H9 (cell line): ENCODE results near the gene LATS2. TPM values are rescaled to one million over a fixed set of nuclear protein-coding genes. Genes with fewer than 3 reads are reported as not detected.

Source experiments
- DNase-seq: peaks from one replicate; pipeline ENCODE4 v3.0.0-alpha.2; 2017
- H2AFZ ChIP-seq: one replicate; pipeline ENCODE4 v1.6.1; 2013; ENCODE audit warnings: mild to moderate bottlenecking, low read length, control low read depth, moderate library complexity
- H2AK5ac ChIP-seq: 2 replicates; pipeline ENCODE4 v1.6.1; 2013; ENCODE audit warnings: low read length, control low read depth, mixed read lengths; ENCODE audit not compliant: insufficient read length
- H2BK120ac ChIP-seq: one replicate; pipeline ENCODE4 v1.6.1; 2013; ENCODE audit warnings: low read depth, mild to moderate bottlenecking, low read length, control low read depth, inconsistent platforms; ENCODE audit not compliant: poor library complexity, severe bottlenecking
- H2BK12ac ChIP-seq: 2 replicates; pipeline ENCODE4 v1.6.1; 2013; ENCODE audit warnings: low read length, control low read depth, mixed read lengths, low read depth; ENCODE audit not compliant: insufficient read length
- H2BK15ac ChIP-seq: 2 replicates; pipeline ENCODE4 v1.6.1; 2013; ENCODE audit warnings: low read depth, low read length, control low read depth
- H2BK20ac ChIP-seq: one replicate; pipeline ENCODE4 v1.6.1; 2013; ENCODE audit warnings: low read depth, mild to moderate bottlenecking, low read length, control low read depth, inconsistent platforms; ENCODE audit not compliant: poor library complexity, severe bottlenecking
- H2BK5ac ChIP-seq: 2 replicates; pipeline ENCODE4 v1.6.1; 2013; ENCODE audit warnings: low read length, control low read depth, mixed read lengths; ENCODE audit not compliant: insufficient read length
- H3K14ac ChIP-seq: 2 replicates; pipeline ENCODE4 v1.6.1; 2013; ENCODE audit warnings: low read length, control low read depth; ENCODE audit not compliant: insufficient read depth
- H3K18ac ChIP-seq: 2 replicates; pipeline ENCODE4 v1.6.1; 2013; ENCODE audit warnings: low read depth, mild to moderate bottlenecking, mixed read lengths, low read length, control low read depth; ENCODE audit not compliant: insufficient read length
- H3K23ac ChIP-seq: 2 replicates; pipeline ENCODE4 v1.6.1; 2013; ENCODE audit warnings: low read length, control low read depth, mixed read lengths, low read depth; ENCODE audit not compliant: insufficient read length
- H3K23me2 ChIP-seq: 2 replicates; pipeline ENCODE4 v1.6.1; 2013; ENCODE audit warnings: low read depth, mild to moderate bottlenecking, mixed read lengths, low read length, control low read depth; ENCODE audit not compliant: insufficient read length, poor library complexity, severe bottlenecking
- H3K27ac ChIP-seq: 2 replicates; pipeline ENCODE4 v1.5.1; 2013; ENCODE audit warnings: low read length, control low read depth, mixed read lengths, low read depth; ENCODE audit not compliant: insufficient read length
- H3K27me3 ChIP-seq: 2 replicates; pipeline ENCODE4 v1.6.1; 2013; ENCODE audit warnings: low read length, control low read depth, inconsistent platforms; ENCODE audit not compliant: insufficient read depth
- H3K4ac ChIP-seq: 2 replicates; pipeline ENCODE4 v1.6.1; 2013; ENCODE audit warnings: low read depth, mild to moderate bottlenecking, control low read depth, inconsistent platforms, low read length, moderate library complexity
- H3K4me1 ChIP-seq: 2 replicates; pipeline ENCODE4 v1.6.1; 2013; ENCODE audit warnings: low read length, control low read depth, inconsistent platforms; ENCODE audit not compliant: insufficient read depth
- H3K4me2 ChIP-seq: 2 replicates; pipeline ENCODE4 v1.6.1; 2013; ENCODE audit warnings: low read length, control low read depth, mixed read lengths; ENCODE audit not compliant: insufficient read length, insufficient read depth
- H3K56ac ChIP-seq: 2 replicates; pipeline ENCODE4 v1.6.1; 2013; ENCODE audit warnings: low read depth, mild to moderate bottlenecking, mixed read lengths, low read length, control low read depth; ENCODE audit not compliant: insufficient read length
- H3K79me1 ChIP-seq: 2 replicates; pipeline ENCODE4 v1.6.1; 2013; ENCODE audit warnings: low read depth, mild to moderate bottlenecking, moderate library complexity, low read length, control low read depth, inconsistent platforms; ENCODE audit not compliant: insufficient read depth, poor library complexity, severe bottlenecking
- H3K79me2 ChIP-seq: 2 replicates; pipeline ENCODE4 v1.6.1; 2013; ENCODE audit warnings: low read length, control low read depth, inconsistent platforms; ENCODE audit not compliant: insufficient read depth
- H3K9ac ChIP-seq: 2 replicates; pipeline ENCODE4 v1.6.1; 2013; ENCODE audit warnings: low read length, control low read depth, mixed read lengths; ENCODE audit not compliant: insufficient read length; ENCODE audit errors: extremely low read depth
- H3K9me3 ChIP-seq: one replicate; pipeline ENCODE4 v1.6.1; 2013; ENCODE audit warnings: low read depth, low read length, inconsistent platforms; ENCODE audit not compliant: control insufficient read depth
- H3T11ph ChIP-seq: one replicate; pipeline ENCODE4 v1.6.1; 2013; ENCODE audit warnings: mild to moderate bottlenecking, low read length, control low read depth, inconsistent platforms
- H4K20me1 ChIP-seq: one replicate; pipeline ENCODE4 v1.6.1; 2013; ENCODE audit not compliant: control insufficient read depth, insufficient read length, insufficient read depth
- H4K5ac ChIP-seq: 2 replicates; pipeline ENCODE4 v1.6.1; 2013; ENCODE audit warnings: low read depth, mild to moderate bottlenecking, mixed read lengths, low read length, control low read depth; ENCODE audit not compliant: insufficient read length
- H4K8ac ChIP-seq: replicated peaks from 2 replicates; pipeline ENCODE4 v1.6.1; 2013; ENCODE audit warnings: low read length, control low read depth, mixed read lengths, low read depth; ENCODE audit not compliant: insufficient read length
- H4K91ac ChIP-seq: 2 replicates; pipeline ENCODE4 v1.6.1; 2013; ENCODE audit warnings: low read depth, mild to moderate bottlenecking, moderate library complexity, mixed read lengths, low read length, control low read depth; ENCODE audit not compliant: insufficient read length
- H3K27ac Mint-ChIP-seq, 3 experiments: 2 replicates in 2 of 3; 3 replicates in 1 of 3; pipeline ENCODE4 v1.8.0; 2020 to 2021; ENCODE audit warnings: mixed read lengths in 3 of 3, mild to moderate bottlenecking in 1 of 3, moderate library complexity in 1 of 3
- H3K27me3 Mint-ChIP-seq: 2 replicates; pipeline ENCODE4 v1.8.0; 2021; ENCODE audit warnings: low read depth, mild to moderate bottlenecking, moderate library complexity, mixed read lengths
- H3K36me3 Mint-ChIP-seq, 3 experiments: 2 replicates in 2 of 3; 3 replicates in 1 of 3; pipeline ENCODE4 v1.8.0; 2020 to 2021; ENCODE audit warnings: low read depth in 3 of 3, mixed read lengths in 3 of 3; ENCODE audit not compliant: insufficient read depth in 1 of 3
- H3K4me1 Mint-ChIP-seq, 2 experiments: 2 replicates each; pipeline ENCODE4 v1.8.0; 2020; ENCODE audit warnings: mixed read lengths in 2 of 2
- H3K4me3 Mint-ChIP-seq, 2 experiments: 2 replicates in 1 of 2; 3 replicates in 1 of 2; pipeline ENCODE4 v1.8.0; 2020 to 2021; ENCODE audit warnings: mild to moderate bottlenecking in 2 of 2, mixed read lengths in 2 of 2, moderate library complexity in 1 of 2
- H3K9me3 Mint-ChIP-seq, 2 experiments: 2 replicates in 1 of 2; 3 replicates in 1 of 2; pipeline ENCODE4 v1.8.0; 2020; ENCODE audit warnings: mild to moderate bottlenecking in 2 of 2, mixed read lengths in 2 of 2, moderate library complexity in 1 of 2
- WGBS: extraction: QIAGEN DNeasy Blood & Tissue Kit; methylation state at CpG from one replicate; pipeline ENCODE4 v1.1.7; 2013; ENCODE audit warnings: missing lambda C conversion rate, low lambda C conversion rate, mixed read lengths; ENCODE audit not compliant: insufficient read length; ENCODE audit errors: extremely low coverage; 5-methylcytosine and 5-hydroxymethylcytosine counted together
- total RNA-seq: library from RNA; stranded (reverse); gene quantifications from 2 replicates; pipeline ENCODE4 v1.2.1, GENCODE V29; 2021
- TF ChIP-seq, protein P1 (sequence below): fragments of 200-600 bp; sonication (generic); conservative IDR thresholded peaks from 3 replicates; pipeline ENCODE4 v1.8.0; 2021; ENCODE audit warnings: antibody characterized with exemption, mild to moderate bottlenecking

LATS2 gene
- total RNA-seq, 1 experiment from 2014 or later = 20.0 TPM

DNA sequence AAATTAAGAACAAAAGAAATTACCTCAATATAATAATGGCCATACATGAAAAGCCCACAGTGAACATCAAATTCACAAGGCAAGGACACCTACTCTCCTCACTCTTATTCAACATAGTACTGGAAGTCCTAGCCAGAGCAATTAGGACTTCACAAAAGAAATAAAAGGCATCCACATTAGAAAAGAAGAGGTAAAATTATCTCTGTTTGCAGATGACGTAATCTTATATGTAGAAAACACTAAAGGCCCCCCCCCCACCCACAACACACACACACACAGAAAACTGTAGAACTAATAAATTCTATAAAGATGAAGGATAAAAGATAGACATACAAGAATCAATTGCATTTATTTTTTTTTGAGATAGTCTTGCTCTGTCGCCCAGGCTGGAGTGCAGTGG, 25.5 kb upstream of the LATS2 start:
- Histone ChIP-seq H3K27ac (no peak overlapping the region), H3K23ac (no peak overlapping the region), H4K8ac (no peak overlapping the region), H3K79me1 (no peaks in the 10 kb centered on the region), H3K14ac (no peak overlapping the region), H3K56ac (no peak overlapping the region), H2BK12ac (no peak overlapping the region), H3K4me2 (no peak overlapping the region), H2BK20ac (no peak overlapping the region), H3K4ac (no peak overlapping the region), H3T11ph (no peak overlapping the region), H2AFZ (no peak overlapping the region), H2BK15ac (no peak overlapping the region), H4K20me1 (no peaks in the 10 kb centered on the region), H4K91ac (no peak overlapping the region), H3K9ac (no peak overlapping the region), H3K27me3 (no peaks in the 10 kb centered on the region), H2BK5ac (no peak overlapping the region), H4K5ac (no peak overlapping the region), H3K9me3 (no peaks in the 10 kb centered on the region), H3K23me2 (no peaks in the 10 kb centered on the region), H3K18ac (no peak overlapping the region), H2AK5ac (no peak overlapping the region), H3K4me1 (no peaks in the 10 kb centered on the region), H2BK120ac (no peak overlapping the region), H3K79me2 (no peaks in the 10 kb centered on the region)
- no CpG with 5 or more reads among the region's 2 CpGs for WGBS
- Mint-ChIP-seq H3K4me3 (no peak overlapping the region), H3K27me3 (no peaks in the 10 kb centered on the region), H3K36me3 (no peaks in the 10 kb centered on the region), H3K9me3 (no peaks in the 10 kb centered on the region), H3K4me1 (peaks cover 2 to 3% of the 10 kb centered on the region in 2 experiments; a peak in 3 of 4 replicates), H3K27ac (no peak overlapping the region)
- no peak for DNase-seq
- TF ChIP-seq, protein P1, sequence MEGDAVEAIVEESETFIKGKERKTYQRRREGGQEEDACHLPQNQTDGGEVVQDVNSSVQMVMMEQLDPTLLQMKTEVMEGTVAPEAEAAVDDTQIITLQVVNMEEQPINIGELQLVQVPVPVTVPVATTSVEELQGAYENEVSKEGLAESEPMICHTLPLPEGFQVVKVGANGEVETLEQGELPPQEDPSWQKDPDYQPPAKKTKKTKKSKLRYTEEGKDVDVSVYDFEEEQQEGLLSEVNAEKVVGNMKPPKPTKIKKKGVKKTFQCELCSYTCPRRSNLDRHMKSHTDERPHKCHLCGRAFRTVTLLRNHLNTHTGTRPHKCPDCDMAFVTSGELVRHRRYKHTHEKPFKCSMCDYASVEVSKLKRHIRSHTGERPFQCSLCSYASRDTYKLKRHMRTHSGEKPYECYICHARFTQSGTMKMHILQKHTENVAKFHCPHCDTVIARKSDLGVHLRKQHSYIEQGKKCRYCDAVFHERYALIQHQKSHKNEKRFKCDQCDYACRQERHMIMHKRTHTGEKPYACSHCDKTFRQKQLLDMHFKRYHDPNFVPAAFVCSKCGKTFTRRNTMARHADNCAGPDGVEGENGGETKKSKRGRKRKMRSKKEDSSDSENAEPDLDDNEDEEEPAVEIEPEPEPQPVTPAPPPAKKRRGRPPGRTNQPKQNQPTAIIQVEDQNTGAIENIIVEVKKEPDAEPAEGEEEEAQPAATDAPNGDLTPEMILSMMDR = no peak
